Sigmoid colon (tissue), 4 donors: ENCODE results near the gene LGR6.

Source experiments
- CTCF ChIP-seq, 4 experiments: fragments of 450-650 bp in 3 of 4; fragments of 200-600 bp in 1 of 4; IDR thresholded peaks; one replicate each; pipeline ENCODE4 v1.5.1; 2016 to 2019; ENCODE audit warnings: antibody characterized with exemption in 4 of 4, mild to moderate bottlenecking in 3 of 4, moderate library complexity in 2 of 4
- EP300 ChIP-seq, 4 donors: sonication (generic); formaldehyde crosslinking; IDR thresholded peaks; one replicate each; pipeline ENCODE4 v1.6.1; 2017; ENCODE audit warnings: antibody characterized with exemption in 4 of 4
- POLR2A ChIP-seq, 2 donors: fragments of 450-650 bp; IDR thresholded peaks; one replicate each; pipeline ENCODE4 v1.6.1; 2016; ENCODE audit warnings: antibody characterized with exemption in 2 of 2, mild to moderate bottlenecking in 2 of 2, moderate library complexity in 2 of 2
- POLR2AphosphoS5 ChIP-seq, 4 donors: sonication (generic); formaldehyde crosslinking; IDR thresholded peaks; one replicate each; pipeline ENCODE4 v1.6.1; 2017; ENCODE audit warnings: antibody characterized with exemption in 4 of 4

DNA sequence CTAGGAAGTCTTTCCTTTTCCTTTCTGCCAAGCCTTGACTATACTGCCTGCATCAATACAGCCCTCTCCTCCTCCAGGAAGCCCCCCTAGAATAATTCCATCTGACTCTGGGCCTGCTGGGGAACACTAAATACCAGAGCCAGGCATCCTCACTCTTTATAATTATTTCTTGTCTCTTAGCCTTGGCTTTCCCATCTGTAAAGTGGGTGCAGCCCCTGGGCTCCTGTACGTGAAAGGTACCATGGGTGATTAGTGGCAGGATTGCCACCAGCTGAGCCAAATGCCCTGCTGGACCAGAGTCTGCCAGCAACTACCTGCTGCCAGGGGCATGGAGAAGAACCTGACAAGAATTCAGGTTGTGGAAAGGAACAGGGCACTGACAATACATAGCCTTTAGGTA lies 58.7 kb downstream of the LGR6 start:
- TF ChIP-seq CTCF (IDR thresholded peaks at IDR 0.05) = no peak
- no peak for TF ChIP-seq POLR2AphosphoS5 (IDR thresholded peaks at IDR 0.05)
- TF ChIP-seq EP300 (IDR thresholded peaks at IDR 0.05) = no peak
- TF ChIP-seq POLR2A (IDR thresholded peaks at IDR 0.05) = no peak
